ENCODE results near the gene DNAJC5.

Gene DNAJC5

DNA sequence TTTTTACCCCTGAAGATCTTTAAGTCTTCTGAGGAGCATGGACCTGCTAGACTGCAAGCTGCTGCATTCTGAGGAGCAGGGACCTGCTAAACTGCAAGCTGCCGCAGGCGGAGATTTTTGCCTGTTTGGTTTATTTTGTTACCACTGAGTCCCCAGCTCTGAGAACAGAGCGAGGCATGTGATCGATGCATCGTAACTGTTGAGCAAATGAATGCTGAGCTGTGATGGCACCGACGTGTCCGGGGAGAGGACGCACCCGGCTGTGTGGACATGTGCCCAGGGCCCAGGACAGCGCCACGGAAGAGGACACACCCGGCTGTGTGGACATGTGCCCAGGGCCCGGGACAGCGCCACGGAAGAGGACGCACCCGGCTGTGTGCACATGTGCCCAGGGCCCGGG lies 24.2 kb downstream of the DNAJC5 start:
- no peak overlapping the region for H3K4me2 ChIP-seq (ENCODE audit: low read length)
- no peaks in the 10 kb centered on the region for H3F3A ChIP-seq (ENCODE audit: control insufficient read depth, insufficient read depth)
- H3K27ac ChIP-seq (ENCODE audit: low read depth, low read length): peak overlapping the region; percentile 14; the same call in 1 of the 2 replicates
- peaks cover 77% of the 10 kb centered on the region for H3K79me2 ChIP-seq (ENCODE audit: control insufficient read depth, low read length)
- no peaks in the 10 kb centered on the region for H3K27me3 ChIP-seq (ENCODE audit: control insufficient read depth, low read length)
- no peaks in the 10 kb centered on the region for H3K9me2 ChIP-seq (replicated peaks; ENCODE audit: control insufficient read depth, low read length)
- TF ChIP-seq, protein P1, sequence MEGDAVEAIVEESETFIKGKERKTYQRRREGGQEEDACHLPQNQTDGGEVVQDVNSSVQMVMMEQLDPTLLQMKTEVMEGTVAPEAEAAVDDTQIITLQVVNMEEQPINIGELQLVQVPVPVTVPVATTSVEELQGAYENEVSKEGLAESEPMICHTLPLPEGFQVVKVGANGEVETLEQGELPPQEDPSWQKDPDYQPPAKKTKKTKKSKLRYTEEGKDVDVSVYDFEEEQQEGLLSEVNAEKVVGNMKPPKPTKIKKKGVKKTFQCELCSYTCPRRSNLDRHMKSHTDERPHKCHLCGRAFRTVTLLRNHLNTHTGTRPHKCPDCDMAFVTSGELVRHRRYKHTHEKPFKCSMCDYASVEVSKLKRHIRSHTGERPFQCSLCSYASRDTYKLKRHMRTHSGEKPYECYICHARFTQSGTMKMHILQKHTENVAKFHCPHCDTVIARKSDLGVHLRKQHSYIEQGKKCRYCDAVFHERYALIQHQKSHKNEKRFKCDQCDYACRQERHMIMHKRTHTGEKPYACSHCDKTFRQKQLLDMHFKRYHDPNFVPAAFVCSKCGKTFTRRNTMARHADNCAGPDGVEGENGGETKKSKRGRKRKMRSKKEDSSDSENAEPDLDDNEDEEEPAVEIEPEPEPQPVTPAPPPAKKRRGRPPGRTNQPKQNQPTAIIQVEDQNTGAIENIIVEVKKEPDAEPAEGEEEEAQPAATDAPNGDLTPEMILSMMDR (IDR thresholded peaks at IDR 0.05; ENCODE audit: low read depth, low read length, poor library complexity, severe bottlenecking): no peak
- TF ChIP-seq EZH2phosphoT487 (IDR thresholded peaks at IDR 0.05; ENCODE audit: borderline replicate concordance, low read length): no peak
- peaks cover 11% of the 10 kb centered on the region; the same call in 1 of the 2 replicates for H3K9me3 ChIP-seq (ENCODE audit: control insufficient read depth, insufficient read depth, low read length)
- H4K20me1 ChIP-seq (ENCODE audit: control insufficient read depth, insufficient read depth, low read depth, low read length): no peaks in the 10 kb centered on the region
- peaks cover 35% of the 10 kb centered on the region for H3K4me1 ChIP-seq (ENCODE audit: control insufficient read depth, low read length)
- peaks cover 25% of the 10 kb centered on the region for H3K36me3 ChIP-seq (ENCODE audit: control insufficient read depth, low read length)
- H3K4me3 ChIP-seq (ENCODE audit: low read length): no peak overlapping the region

DNA sequence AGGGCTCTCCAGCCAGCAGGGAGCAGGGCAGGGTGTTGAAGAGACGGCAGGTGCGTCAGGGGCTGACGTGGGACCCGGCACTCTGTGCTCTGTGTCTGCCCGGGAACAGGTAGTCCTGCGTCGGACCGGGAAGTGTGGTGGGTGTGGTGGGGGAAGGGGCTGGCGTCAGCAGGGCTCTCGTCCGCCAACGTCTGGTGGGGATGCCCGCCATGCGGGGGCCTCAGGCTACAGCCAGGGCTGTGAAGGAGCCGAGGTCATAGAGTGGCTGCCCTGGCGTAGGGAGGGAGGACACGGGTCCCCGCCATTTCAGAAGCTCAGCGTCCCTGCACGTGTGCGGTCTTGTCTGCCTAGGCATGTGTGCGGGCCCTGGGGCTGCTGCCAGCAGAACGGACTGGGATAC lies 25.3 kb downstream of the DNAJC5 start:
- Histone ChIP-seq H3K36me3 (ENCODE audit: control insufficient read depth, low read length) (peaks cover 20% of the 10 kb centered on the region), H3K9me2 (replicated peaks; ENCODE audit: control insufficient read depth, low read length) (no peaks in the 10 kb centered on the region), H3K4me1 (ENCODE audit: control insufficient read depth, low read length) (peaks cover 35% of the 10 kb centered on the region), H3K4me2 (ENCODE audit: low read length) (no peak overlapping the region), H3K9me3 (ENCODE audit: control insufficient read depth, insufficient read depth, low read length) (peaks cover 9% of the 10 kb centered on the region; the same call in 1 of the 2 replicates), H4K20me1 (ENCODE audit: control insufficient read depth, insufficient read depth, low read depth, low read length) (no peaks in the 10 kb centered on the region), H3K4me3 (ENCODE audit: low read length) (no peak overlapping the region), H3F3A (ENCODE audit: control insufficient read depth, insufficient read depth) (no peaks in the 10 kb centered on the region), H3K79me2 (ENCODE audit: control insufficient read depth, low read length) (peaks cover 75% of the 10 kb centered on the region), H3K27ac (ENCODE audit: low read depth, low read length) (no peak overlapping the region), H3K27me3 (ENCODE audit: control insufficient read depth, low read length) (no peaks in the 10 kb centered on the region)
- TF ChIP-seq EZH2phosphoT487 (IDR thresholded peaks at IDR 0.05; ENCODE audit: borderline replicate concordance, low read length): no peak
- TF ChIP-seq, protein P1 (IDR thresholded peaks at IDR 0.05; ENCODE audit: low read depth, low read length, poor library complexity, severe bottlenecking): no peak

DNA sequence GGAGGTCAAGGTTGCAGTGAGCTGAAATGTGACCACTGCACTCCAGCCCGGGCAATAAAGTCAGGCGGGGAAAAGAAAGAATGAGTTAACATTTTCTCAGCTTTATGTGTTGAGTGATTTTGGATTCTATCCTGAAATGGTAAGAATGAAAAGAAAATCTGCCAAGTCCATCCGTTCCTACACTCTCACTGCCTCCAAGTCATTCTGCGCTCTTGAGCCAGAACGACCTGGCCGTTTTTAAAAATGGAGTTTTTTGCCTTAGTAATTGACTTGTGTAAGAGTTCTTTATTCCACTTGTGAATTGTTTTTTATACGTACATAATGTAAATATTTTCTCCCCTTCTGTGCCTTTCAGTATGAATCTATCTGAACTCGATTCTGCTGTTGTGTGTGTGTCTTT lies 28.7 kb downstream of the DNAJC5 start:
- peaks cover 27% of the 10 kb centered on the region for H3K36me3 ChIP-seq (ENCODE audit: control insufficient read depth, low read length)
- H3K27ac ChIP-seq (ENCODE audit: low read depth, low read length): no peak overlapping the region
- H3K79me2 ChIP-seq (ENCODE audit: control insufficient read depth, low read length): peaks cover 57% of the 10 kb centered on the region
- no peak overlapping the region for H3K4me2 ChIP-seq (ENCODE audit: low read length)
- no peaks in the 10 kb centered on the region for H3K9me2 ChIP-seq (replicated peaks; ENCODE audit: control insufficient read depth, low read length)
- H3F3A ChIP-seq (ENCODE audit: control insufficient read depth, insufficient read depth): no peaks in the 10 kb centered on the region
- H4K20me1 ChIP-seq (ENCODE audit: control insufficient read depth, insufficient read depth, low read depth, low read length): no peaks in the 10 kb centered on the region
- H3K4me1 ChIP-seq (ENCODE audit: control insufficient read depth, low read length): peaks cover 1% of the 10 kb centered on the region
- TF ChIP-seq EZH2phosphoT487 (IDR thresholded peaks at IDR 0.05; ENCODE audit: borderline replicate concordance, low read length): no peak
- TF ChIP-seq, protein P1 (IDR thresholded peaks at IDR 0.05; ENCODE audit: low read depth, low read length, poor library complexity, severe bottlenecking): no peak
- no peaks in the 10 kb centered on the region for H3K9me3 ChIP-seq (ENCODE audit: control insufficient read depth, insufficient read depth, low read length)
- no peaks in the 10 kb centered on the region for H3K27me3 ChIP-seq (ENCODE audit: control insufficient read depth, low read length)
- H3K4me3 ChIP-seq (ENCODE audit: low read length): no peak overlapping the region

All from DOHH2 (cell line).